AG08396 (cell line): ENCODE measurements around the gene TFF2.

Experiments used
- DNase-seq: peaks from one replicate; pipeline ENCODE4 v3.0.0; 2012; ENCODE audit warnings: low spot score, mixed read lengths

Gene TFF2

DNA sequence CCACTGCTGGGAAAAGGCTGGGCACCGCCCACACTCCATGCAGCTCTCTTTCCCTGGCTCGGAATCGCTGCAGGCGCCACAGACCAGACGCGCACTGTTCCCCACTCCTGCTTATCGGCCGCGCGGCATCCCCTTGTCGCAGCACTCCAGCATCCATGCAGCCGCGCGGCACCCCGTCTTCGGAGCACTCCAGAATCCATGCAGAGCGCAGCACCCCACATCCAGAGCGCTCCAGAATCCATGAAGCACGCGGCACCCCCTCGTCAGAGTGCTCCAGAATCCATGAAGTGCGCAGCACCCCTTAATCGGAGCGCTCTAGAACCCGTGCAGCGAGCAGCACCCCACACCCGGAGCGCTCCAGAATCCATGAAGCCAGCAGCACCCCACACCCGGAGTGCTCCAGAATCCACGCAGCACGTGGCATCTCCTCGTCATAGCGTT lies 45.1 kb downstream of the TFF2 start:
- no peak for DNase-seq

DNA sequence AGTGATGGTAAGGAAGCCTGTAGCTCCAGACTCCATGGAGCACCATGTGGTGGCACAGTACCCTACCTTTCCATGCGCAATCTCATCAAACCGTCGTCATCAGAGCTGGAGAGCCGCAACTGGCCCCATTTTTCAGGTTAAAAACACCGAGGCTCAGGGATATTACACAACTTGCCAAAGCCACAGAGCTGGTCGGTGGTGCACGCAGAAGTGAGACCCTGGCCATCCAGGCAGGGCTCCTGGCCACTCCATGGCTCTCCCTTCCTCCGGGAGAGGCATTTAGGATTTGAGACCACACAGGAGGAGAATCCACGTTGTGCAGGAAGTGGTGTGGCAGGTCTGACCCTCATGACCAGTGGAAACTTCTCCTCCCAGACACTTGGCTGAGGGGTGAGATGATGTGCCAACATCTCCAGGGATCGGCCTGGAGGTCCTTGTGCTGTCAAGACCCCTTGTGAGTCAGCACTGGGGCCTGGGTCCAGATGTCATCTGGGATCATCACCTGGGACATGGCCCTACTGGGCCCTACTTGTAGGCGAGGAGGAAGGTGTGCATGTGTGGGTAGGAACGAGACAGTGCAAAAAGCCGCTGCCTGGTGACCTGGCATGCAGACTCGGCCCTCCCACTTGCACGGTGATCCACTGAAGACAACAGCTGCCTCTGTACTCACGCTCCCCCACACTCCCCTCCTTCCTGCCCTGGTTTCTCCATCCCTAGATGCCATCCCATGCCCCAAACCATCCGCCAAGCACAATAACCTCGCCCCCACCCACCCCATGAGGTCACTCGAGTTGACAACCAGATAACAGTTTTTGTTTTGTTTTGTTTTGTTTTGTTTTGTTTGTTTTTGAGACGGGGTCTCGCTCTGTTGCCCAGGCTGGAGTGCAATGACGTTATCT lies 46.0 kb downstream of the TFF2 start:
- no peak for DNase-seq

DNA sequence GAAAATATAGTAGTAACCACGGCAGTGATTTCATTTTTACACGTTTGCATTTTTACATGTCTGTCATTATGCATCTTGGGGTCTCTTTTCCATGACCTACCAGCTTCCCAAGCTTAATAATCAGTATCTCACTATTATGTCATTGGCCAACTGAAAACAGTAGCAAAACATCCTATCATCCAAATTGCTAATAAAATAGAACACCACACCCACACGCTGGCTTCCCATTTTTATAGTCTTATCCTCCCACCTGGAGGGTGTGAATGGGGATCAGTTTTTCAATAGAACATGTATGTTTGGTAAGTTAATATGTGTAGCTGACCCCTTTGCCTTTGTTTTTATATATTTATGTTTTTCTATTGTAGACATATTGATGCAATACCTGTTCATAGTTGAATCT lies 47.4 kb downstream of the TFF2 start:
- DNase-seq: no peak

DNA sequence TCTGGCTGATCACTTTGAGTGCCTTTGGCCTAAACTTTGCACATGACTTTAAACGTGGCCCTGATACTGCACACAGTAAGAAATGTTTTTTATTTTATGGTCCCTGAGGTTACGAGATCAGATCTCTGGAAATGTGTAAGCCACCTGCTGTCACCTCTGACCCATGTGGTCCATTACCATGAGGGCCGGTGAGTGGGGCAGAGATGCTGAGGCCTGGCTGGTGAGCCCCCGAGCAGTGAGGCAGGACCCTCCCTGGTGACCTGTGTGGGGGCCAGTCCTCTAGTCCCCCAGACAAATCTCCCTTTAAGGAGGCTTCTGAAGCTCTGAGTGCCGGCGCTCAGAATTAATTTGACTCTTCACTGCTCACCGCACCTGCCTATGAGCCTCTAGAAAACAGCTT lies 48.0 kb downstream of the TFF2 start:
- DNase-seq: no peak

DNA sequence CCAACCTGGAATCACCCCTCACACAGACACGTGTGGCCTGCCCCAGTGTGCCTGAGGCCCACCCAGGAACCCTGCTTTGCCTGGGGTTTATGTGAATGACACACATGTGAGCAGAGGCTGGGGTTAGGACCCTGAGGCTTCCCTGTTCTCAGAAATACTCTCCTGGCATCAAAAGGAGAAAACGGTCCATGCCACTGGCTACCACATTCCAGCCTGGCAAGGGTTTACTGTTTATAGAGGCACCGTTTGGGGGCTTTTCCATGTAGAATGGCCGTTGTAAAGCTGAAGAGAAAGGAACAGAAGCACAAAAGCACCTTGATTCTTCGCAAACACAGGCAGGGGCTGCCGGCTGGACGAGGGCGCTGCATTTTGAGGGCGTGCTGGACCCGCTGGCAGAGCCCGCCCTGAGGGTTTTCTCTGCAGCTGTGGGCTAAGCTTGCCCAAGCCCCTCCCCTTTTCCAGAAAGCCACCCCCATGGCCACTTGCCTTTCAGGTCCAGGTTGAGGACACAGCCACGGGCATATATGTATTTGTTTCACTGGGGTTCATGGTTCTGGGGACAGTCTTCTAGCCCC lies 48.6 kb downstream of the TFF2 start:
- DNase-seq: no peak

DNA sequence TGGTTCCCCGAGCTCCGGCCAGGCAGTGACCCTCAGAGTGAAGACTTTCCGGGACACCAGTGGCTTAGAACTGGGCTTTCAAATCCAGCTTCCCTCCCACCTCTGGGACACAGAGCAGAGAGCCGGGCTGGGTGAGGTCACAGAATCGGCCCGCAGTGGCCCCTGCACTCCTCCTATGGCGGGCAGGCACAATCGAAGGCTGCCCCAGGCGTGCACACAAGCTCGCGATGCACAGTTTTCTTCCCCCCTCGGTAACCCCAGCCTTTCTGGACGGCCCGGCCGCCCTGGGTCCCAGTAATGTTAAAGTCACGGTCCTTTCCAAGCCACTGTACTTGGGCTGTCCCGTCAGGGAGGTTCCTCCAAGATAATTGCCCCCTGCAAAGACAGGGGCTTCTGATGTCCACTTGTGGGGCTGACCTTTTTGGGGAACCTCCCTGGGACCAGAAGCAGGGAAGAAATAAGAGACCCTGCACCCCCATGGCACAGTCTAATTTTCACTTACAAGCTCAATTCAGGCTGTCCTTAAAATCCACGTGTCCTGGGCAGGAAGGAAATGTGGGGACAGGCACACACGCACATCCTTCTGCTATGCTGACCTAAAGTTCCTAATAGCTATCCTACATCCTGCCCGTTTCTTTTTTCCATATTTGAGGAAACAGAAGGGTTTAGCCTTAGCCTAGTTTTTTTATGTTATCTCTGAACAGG lies 49.3 kb downstream of the TFF2 start:
- DNase-seq: no peak

DNA sequence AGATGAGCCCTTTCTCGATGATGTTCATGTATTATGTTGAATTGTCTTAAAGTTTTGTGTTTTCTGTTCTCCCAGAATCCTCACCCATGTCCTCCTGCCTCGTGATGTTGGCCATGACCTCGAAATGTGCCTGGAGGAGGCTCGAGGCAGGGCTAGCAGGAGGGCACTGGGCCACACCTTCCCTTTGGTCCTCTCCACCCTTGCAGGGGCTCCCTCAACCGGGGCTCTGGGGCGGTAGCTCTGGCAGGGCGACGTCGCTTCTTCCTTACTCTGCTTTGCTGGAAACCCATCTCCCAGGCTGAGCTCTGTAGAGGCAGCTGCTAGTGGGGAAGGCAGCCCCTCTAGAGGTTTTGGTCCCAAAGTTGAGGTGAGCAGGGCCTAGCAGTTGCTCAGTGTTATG lies 49.8 kb downstream of the TFF2 start:
- DNase-seq: no peak

DNA sequence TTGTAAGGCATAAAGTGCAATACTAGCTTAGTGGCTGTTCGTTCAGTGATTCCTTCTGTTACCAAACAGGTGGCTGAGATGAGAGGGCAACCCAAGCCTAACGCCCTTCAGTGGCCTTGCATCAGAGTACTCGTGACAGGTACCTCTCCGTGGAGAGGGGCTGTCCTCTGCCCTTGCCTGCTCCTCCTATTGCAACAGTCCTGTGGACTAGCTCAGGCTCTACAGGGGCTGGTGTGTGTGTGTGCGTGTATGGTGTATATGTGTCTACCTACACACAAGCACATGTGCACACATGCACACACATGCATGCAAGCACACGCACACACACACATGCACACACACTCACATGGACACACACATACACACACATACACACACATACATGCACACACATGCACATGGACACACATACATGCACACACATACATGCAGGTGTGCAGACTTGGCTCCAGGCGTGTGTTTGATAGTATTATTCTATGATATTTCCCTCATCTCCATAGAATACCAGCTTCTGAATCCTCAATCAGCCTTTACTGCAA lies 50.7 kb downstream of the TFF2 start:
- no peak for DNase-seq

DNA sequence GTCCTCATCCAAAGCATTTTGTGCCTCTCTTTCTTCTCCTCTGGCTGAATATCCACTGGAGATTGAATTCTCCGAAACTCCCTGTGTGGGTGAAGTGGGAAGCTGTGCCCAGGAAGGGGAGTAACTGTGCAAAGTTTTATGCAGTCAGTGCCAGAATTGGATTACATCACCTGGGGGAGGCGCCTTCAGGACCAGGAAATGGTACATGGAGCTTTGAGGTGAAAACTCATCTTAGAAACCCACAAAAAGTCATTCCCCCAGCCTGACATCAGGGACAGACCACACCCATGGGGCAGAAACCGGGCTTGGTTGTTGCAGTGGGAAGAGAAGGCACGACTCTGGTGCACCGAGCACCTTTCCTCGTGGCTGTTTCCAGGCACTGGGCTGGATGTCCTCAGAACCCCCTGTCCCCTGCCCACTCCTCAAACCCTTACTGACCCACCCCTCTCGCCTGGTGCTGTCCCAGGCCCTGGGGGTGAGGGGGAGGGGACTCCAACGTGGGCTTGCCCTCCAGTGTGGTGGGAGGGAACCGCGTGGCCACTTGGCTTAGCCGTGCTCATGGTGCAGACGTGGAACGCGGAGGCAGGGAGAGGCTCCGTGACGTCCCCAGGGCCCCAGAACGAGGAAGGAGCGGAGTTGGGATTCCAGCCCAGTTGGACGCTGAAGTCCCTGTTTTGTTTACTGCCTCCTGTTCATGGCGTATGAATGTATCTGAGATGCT lies 51.3 kb downstream of the TFF2 start:
- no peak for DNase-seq

DNA sequence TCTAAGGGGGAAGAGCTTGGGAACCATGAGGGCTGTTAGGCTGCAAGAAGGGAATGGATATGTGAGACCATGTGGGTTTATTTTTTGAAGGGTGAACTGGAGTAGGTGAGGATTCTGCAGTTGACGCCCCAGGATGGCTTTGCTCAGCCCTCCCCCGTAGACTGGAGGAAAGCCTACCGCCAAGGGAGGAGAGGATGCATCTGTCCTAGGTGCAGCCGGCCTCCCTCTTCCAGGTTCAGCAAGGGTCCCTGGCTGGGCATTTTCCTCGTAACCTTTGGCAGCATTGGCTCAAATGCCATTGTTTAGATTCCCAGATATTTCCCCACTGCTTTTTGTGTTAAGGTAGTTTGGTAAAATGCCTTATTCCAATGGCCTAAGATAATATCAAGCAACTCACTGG lies 52.1 kb downstream of the TFF2 start:
- no peak for DNase-seq

DNA sequence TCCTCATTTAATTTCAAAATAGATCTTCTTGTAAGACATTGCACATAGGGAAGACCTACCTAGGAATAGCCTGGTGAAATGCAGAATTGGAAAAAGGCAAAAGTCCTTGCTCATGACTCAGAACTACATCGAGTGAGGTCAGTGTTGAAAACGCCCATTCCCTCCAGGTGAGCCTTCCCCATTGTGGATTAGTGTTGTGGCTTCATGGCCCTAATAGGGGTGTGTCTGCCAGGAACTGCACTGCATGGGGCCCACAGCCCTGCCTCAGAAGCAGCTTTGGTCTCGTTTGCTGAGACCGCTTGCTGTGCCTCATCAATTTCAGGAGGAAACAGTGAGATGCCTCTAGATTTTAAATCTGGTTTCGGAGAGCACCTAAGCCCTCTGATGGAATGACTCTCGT lies 52.6 kb downstream of the TFF2 start:
- no peak for DNase-seq

DNA sequence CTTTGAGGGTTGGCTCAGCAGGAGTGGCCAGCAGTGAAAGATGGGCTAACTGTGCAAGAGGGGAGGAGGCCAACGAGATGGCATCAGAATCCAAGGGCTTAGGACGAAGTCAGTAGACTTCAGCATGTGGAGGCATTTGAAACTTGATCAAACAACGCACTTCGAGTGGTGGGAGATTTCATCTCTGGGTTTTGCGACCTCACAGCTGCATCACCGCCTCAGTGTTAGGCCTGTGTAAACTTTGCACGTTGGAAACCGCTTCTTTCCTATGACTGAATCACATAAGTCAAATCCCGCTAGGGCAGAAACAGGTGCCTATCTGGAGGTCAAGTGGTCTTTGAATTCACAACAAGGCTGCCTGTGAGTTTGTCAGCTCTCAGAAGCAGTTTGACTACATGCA lies 53.4 kb downstream of the TFF2 start:
- DNase-seq: no peak

DNA sequence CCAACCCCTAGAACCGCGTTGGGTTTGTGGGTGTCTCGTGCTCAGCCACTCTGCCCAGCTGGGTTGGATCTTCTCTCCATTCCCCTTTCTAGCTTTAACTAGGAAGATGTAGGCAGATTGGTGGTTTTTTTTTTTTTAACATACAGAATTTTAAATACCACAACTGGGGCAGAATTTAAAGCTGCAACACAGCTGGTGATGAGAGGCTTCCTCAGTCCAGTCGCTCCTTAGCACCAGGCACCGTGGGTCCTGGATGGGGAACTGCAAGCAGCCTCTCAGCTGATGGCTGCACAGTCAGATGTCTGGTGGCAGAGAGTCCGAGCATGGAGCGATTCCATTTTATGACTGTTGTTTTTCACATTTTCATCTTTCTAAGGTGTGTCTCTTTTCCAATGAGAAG lies 54.3 kb downstream of the TFF2 start:
- no peak for DNase-seq
